ENCODE results near the gene SMAD6. TPM values are rescaled to one million over a fixed set of nuclear protein-coding genes. Genes with fewer than 3 reads are reported as not detected.

Gene SMAD6
- total and polyA plus RNA-seq, 9 of the 15 experiments (the other 6 are each of a cell fraction or from before 2014, with no cell fraction given): 0.10 to 15.5 (median 3.7) TPM

- TF ChIP-seq PREB (CRISPR knock-in tag; IDR thresholded peaks at IDR 0.05): no peak
- TF ChIP-seq CTCF (IDR thresholded peaks at IDR 0.05 in 2 of 3, conservative IDR thresholded peaks at IDR 0.05 in 1 of 3; ENCODE audit: insufficient read depth in 2 of 3, low read depth in 1 of 3, low read length in 3 of 3): peak in 1 of 3 experiments; percentile 10; a peak in 1 of 6 replicates
- TF ChIP-seq FOXM1 (IDR thresholded peaks at IDR 0.05; ENCODE audit: low read depth): peak; percentile 92
- 0 out of 2 replicates have a peak, but pooled peaks have one; percentile 3 for TF ChIP-seq FOXM1 (CRISPR knock-in tag; IDR thresholded peaks at IDR 0.05; ENCODE audit: low read depth)
- no peak for TF ChIP-seq RFX7 (CRISPR knock-in tag; IDR thresholded peaks at IDR 0.05)
- TF ChIP-seq KLF13 (tag; IDR thresholded peaks at IDR 0.05; ENCODE audit: borderline replicate concordance, low read depth): no peak
- TF ChIP-seq ZBTB12 (CRISPR knock-in tag; IDR thresholded peaks at IDR 0.05): 0 out of 2 replicates have a peak, but pooled peaks have one; percentile 23
- peak; percentile 57; the same call in 1 of the 2 replicates for TF ChIP-seq HINFP (tag; conservative IDR thresholded peaks at IDR 0.05; ENCODE audit: low read depth)
- 0 out of 2 replicates have a peak, but pooled peaks have one; percentile 26 for TF ChIP-seq ZNF511 (CRISPR knock-in tag; IDR thresholded peaks at IDR 0.05)
- TF ChIP-seq ZNF449 (CRISPR knock-in tag; IDR thresholded peaks at IDR 0.05): peak; percentile 86; the same call in 1 of the 2 replicates
- TF ChIP-seq GTF2F1 (IDR thresholded peaks at IDR 0.05; ENCODE audit: low read depth, low read length): no peak
- TF ChIP-seq E2F6 (IDR thresholded peaks at IDR 0.05; ENCODE audit: borderline replicate concordance in 1 of 2, extremely low read depth in 1 of 2, insufficient read depth in 1 of 2, insufficient read length in 1 of 2, low read depth in 1 of 2, low read length in 1 of 2, poor library complexity in 1 of 2, severe bottlenecking in 1 of 2): no peak
- no peak for TF ChIP-seq ZNF282 (CRISPR knock-in tag; IDR thresholded peaks at IDR 0.05)
- TF ChIP-seq RBM25 (IDR thresholded peaks at IDR 0.05; ENCODE audit: low read depth, low read length, severe bottlenecking): no peak
- TF ChIP-seq SRSF7 (optimal IDR thresholded peaks at IDR 0.05; ENCODE audit: low read depth, low read length): no peak
- TF ChIP-seq NR2F6 (CRISPR knock-in tag; IDR thresholded peaks at IDR 0.05): no peak
- TF ChIP-seq ATF7 (IDR thresholded peaks at IDR 0.05): peak; percentile 81
- no peak for TF ChIP-seq MED1 (CRISPR knock-in tag; IDR thresholded peaks at IDR 0.05; ENCODE audit: borderline replicate concordance)
Observed at GRCh38 chr15:66679657-66680108, 22.4 kb upstream of the SMAD6 start (continued).

Measured in K562 (cell line).